Kidney (tissue), 14 donors: ENCODE data around the gene GNAI3. TPM values are rescaled to one million over a fixed set of nuclear protein-coding genes. Genes with fewer than 3 reads are reported as not detected.

ENCODE experiments used
- DNase-seq, 5 donors: peaks; one replicate each; pipeline ENCODE4 v3.0.0-alpha.2; 2013 to 2020
- FAIRE-seq: peaks from 2 replicates; lab custom pipeline; 2012; peaks lifted over from hg19 to GRCh38; lab: Jason Lieb, UNC
- H3K27ac ChIP-seq, 2 donors: one replicate each; pipeline ENCODE4 v1.7.0; 2013; ENCODE audit warnings: low read depth in 2 of 2, low read length in 2 of 2, inconsistent platforms in 1 of 2
- H3K27me3 ChIP-seq: one replicate; pipeline ENCODE4 v1.7.1; 2013; ENCODE audit warnings: low read length, inconsistent platforms; ENCODE audit not compliant: control insufficient read depth, insufficient read depth
- H3K36me3 ChIP-seq, 3 donors: one replicate each; pipeline versions ENCODE4 v1.7.0 to v1.7.1; 2013; ENCODE audit warnings: low read length in 3 of 3, control low read depth in 1 of 3, inconsistent platforms in 1 of 3; ENCODE audit not compliant: insufficient read depth in 3 of 3, control insufficient read depth in 2 of 3
- H3K4me1 ChIP-seq, 3 donors: one replicate each; pipeline versions ENCODE4 v1.7.0 to v1.7.1; 2013; ENCODE audit warnings: low read length in 3 of 3, inconsistent platforms in 1 of 3, low read depth in 1 of 3; ENCODE audit not compliant: control insufficient read depth in 2 of 3, insufficient read depth in 2 of 3
- H3K4me3 ChIP-seq, 3 donors: one replicate each; pipeline versions ENCODE4 v1.7.0 to v1.8.1; 2013; ENCODE audit warnings: low read length in 3 of 3, control low read depth in 1 of 3, inconsistent platforms in 1 of 3
- H3K9ac ChIP-seq, 3 donors: one replicate each; pipeline versions ENCODE4 v1.7.0 to v1.7.1; 2013; ENCODE audit warnings: low read length in 3 of 3, control low read depth in 1 of 3, inconsistent platforms in 1 of 3
- H3K9me3 ChIP-seq, 3 donors: one replicate each; pipeline versions ENCODE4 v1.7.0 to v1.7.1; 2013; ENCODE audit warnings: low read length in 3 of 3, control low read depth in 1 of 3, inconsistent platforms in 1 of 3; ENCODE audit not compliant: control insufficient read depth in 2 of 3, insufficient read depth in 1 of 3
- intact Hi-C: fragments of 100-400 bp; cut with DNase I; formaldehyde crosslinking; loops from one replicate; pipeline ENCODE4 v1.11.1; 2022
- polyA plus RNA-seq: library from polyadenylated mRNA; stranded (reverse); fragments of 350-450 nt; fragmentation: Illumina TruSeq; extraction: RNeasy Lipid Tissue Mini Kit (QIAGEN cat#74804); gene quantifications from one replicate; pipeline ENCODE4 v1.2.3, GENCODE V29; 2014; ENCODE audit warnings: low read depth, low replicate concordance; ENCODE audit not compliant: insufficient read depth
- total RNA-seq: library from RNA; stranded (reverse); fragmentation: NEBNext Ultra II Directional; extraction: Animal tissue kit (Norgen Biotek cat#: 25700); gene quantifications from one replicate; pipeline ENCODE4 v1.2.1, GENCODE V29; 2021
- TF ChIP-seq, protein P1 (sequence below): IDR thresholded peaks from 3 replicates; pipeline ENCODE4 v1.5.1; 2012; ENCODE audit warnings: mild to moderate bottlenecking, moderate library complexity, borderline replicate concordance; ENCODE audit not compliant: insufficient read depth; ENCODE audit errors: extremely low read depth
- donor health status: control.
- donor health status: control.
- donor health status: control.
- donor health status: control.
- donor health status: control.
- donor health status: DM: yes; HTN: yes; CAD: no.
- donor health status: Normal renal cell carcinoma (clear cell type).

GNAI3 gene
- total and polyA plus RNA-seq, 2 donors from 2014 or later = 4.2 to 8.0 TPM

DNA sequence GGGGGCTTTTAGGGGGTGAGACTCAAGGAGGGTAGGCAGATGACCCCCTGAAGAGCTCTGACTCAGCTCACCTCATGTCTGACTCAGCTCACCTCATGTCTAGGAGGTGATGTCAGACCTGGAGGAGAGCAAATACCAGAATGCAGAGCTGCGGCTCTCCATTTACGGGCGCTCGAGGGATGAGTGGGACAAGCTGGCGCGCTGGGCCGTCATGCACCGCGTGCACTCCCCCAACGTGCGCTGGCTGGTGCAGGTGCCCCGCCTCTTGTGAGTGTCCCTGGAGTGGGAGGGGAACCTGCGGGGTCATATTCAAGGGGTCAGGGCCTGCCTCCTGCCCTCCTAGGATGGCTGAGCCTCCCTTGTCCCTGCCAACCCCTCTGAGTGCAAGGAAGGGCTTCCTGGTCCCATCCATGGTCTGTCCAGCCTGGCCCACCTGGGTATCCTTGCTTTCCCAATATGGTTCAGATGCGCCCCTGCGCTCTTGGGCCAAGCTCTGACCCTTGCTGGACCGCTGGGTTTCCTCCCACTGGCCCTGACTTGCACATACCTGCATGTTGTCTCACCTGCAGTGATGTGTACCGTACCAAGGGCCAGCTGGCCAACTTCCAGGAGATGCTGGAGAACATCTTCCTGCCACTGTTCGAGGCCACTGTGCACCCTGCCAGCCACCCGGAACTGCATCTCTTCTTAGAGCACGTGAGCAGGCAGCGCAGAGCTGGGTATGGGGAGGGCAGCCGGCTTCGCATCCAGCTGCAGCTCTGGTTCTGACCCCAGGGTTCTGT, 80.3 kb downstream of the GNAI3 start:
- TF ChIP-seq, protein P1, sequence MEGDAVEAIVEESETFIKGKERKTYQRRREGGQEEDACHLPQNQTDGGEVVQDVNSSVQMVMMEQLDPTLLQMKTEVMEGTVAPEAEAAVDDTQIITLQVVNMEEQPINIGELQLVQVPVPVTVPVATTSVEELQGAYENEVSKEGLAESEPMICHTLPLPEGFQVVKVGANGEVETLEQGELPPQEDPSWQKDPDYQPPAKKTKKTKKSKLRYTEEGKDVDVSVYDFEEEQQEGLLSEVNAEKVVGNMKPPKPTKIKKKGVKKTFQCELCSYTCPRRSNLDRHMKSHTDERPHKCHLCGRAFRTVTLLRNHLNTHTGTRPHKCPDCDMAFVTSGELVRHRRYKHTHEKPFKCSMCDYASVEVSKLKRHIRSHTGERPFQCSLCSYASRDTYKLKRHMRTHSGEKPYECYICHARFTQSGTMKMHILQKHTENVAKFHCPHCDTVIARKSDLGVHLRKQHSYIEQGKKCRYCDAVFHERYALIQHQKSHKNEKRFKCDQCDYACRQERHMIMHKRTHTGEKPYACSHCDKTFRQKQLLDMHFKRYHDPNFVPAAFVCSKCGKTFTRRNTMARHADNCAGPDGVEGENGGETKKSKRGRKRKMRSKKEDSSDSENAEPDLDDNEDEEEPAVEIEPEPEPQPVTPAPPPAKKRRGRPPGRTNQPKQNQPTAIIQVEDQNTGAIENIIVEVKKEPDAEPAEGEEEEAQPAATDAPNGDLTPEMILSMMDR = no peak
- intact Hi-C loops = loop anchor here (10.0 kb wide), 1 partner anchor 94 kb away; the partner anchor contains the start of gene GPR61
- no peak for FAIRE-seq

GRCh38 chr1:109629372-109630030, 81.1 kb downstream of the GNAI3 start:
- no peak for DNase-seq
- H3K9me3 ChIP-seq = no peaks in the 10 kb centered on the region
- no peak overlapping the region for H3K9ac ChIP-seq
- no peak for FAIRE-seq
- no peak overlapping the region for H3K4me3 ChIP-seq
- TF ChIP-seq, protein P1 = no peak
- H3K27ac ChIP-seq = no peak overlapping the region
- intact Hi-C loops = loop anchor here (10.0 kb wide), 1 partner anchor 95 kb away; the partner anchor contains the start of gene GPR61
- H3K27me3 ChIP-seq = no peaks in the 10 kb centered on the region
- H3K4me1 ChIP-seq = peaks cover 0 to 1% (median 0%) of the 10 kb centered on the region in 3 donors
- peaks cover 2 to 39% (median 17%) of the 10 kb centered on the region in 3 donors for H3K36me3 ChIP-seq

More for the DNA sequence above, 80.3 kb downstream of the GNAI3 start:
- H3K27me3 ChIP-seq = no peaks in the 10 kb centered on the region
- H3K4me3 ChIP-seq = no peak overlapping the region
- DNase-seq = peak in 1 of 5 donors; percentile 66
- H3K9me3 ChIP-seq = no peaks in the 10 kb centered on the region
- H3K27ac ChIP-seq = no peak overlapping the region
- H3K9ac ChIP-seq = no peak overlapping the region
- H3K36me3 ChIP-seq = peaks cover 2 to 39% (median 17%) of the 10 kb centered on the region in 3 donors
- H3K4me1 ChIP-seq = peaks cover 0 to 2% (median 0%) of the 10 kb centered on the region in 3 donors

DNA sequence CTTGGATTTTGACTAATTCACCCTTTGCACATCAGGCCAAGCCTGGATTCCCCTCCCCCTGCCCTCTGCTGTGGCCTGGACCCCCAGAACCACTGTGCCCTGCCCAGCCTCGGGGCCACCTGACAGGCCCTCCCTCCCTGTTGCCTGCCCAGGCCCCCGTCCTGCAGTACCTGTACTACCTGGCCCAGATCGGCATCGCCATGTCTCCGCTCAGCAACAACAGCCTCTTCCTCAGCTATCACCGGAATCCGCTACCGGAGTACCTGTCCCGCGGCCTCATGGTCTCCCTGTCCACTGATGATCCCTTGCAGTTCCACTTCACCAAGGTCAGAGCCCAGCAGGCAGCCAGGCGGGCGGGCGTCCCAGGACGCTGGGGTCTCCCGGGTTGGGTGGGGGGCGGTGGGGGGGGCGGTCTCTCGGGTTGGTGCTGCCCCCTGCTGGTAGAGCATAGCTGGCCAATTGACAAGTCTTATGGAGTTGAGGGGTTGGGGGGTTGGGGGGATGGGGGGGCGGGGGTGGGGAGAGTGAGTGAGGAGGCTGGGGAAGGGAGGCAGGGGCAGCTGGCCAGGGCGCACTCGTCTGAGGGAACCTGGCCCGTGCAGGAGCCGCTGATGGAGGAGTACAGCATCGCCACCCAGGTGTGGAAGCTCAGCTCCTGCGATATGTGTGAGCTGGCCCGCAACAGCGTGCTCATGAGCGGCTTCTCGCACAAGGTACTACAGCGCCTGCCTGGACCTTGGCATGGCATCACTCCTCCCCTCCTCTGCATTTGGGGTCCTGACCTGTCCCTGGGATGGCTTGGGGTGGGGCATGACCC, 81.9 kb downstream of the GNAI3 start:
- no peak for FAIRE-seq
- Histone ChIP-seq H3K27me3 (no peaks in the 10 kb centered on the region), H3K9ac (no peak overlapping the region), H3K27ac (no peak overlapping the region), H3K36me3 (peaks cover 2 to 39% (median 17%) of the 10 kb centered on the region in 3 donors), H3K4me1 (peaks cover 0 to 4% (median 0%) of the 10 kb centered on the region in 3 donors), H3K9me3 (no peaks in the 10 kb centered on the region), H3K4me3 (no peak overlapping the region)
- TF ChIP-seq, protein P1 = peak; percentile 40
- intact Hi-C loops = no loop called here
- DNase-seq = peak in 1 of 5 donors; percentile 76
